Measurements from ENCODE around the gene CLASP1.

- no peak for TF ChIP-seq CTCF (IDR thresholded peaks at IDR 0.05)
- no peak for TF ChIP-seq POLR2A (IDR thresholded peaks at IDR 0.05)
Observed at GRCh38 chr2:121536347-121536746, 112.9 kb downstream of the CLASP1 start.
